Gastroesophageal sphincter (tissue), 4 donors: ENCODE results near the gene ADAMTS3. TPM values are rescaled to one million over a fixed set of nuclear protein-coding genes. Genes with fewer than 3 reads are reported as not detected.

Experiments
- ATAC-seq: fragments of 150-250 bp; one replicate; pipeline ENCODE4 v1.9.1; 2016; ENCODE audit warnings: mild to moderate bottlenecking, moderate library complexity
- H3K27ac ChIP-seq, 4 donors: fragments of 200-600 bp; sonication (generic) in 3 of 4; 1 replicate in 3 of 4; 2 replicates in 1 of 4; pipeline ENCODE4 v1.5.1; 2016 to 2019
- H3K27me3 ChIP-seq: fragments of 200-600 bp; sonication (generic); one replicate; pipeline ENCODE4 v1.5.1; 2019
- H3K36me3 ChIP-seq, 2 donors: fragments of 200-600 bp; sonication (generic); one replicate each; pipeline ENCODE4 v1.5.1; 2019; ENCODE audit warnings: control low read depth in 1 of 2
- H3K4me1 ChIP-seq, 3 donors: fragments of 200-600 bp; sonication (generic); 1 replicate in 2 of 3; 2 replicates in 1 of 3; pipeline ENCODE4 v1.5.1; 2016 to 2019; ENCODE audit warnings: control low read depth in 2 of 3
- H3K4me3 ChIP-seq, 2 donors: fragments of 200-600 bp; sonication (generic); one replicate each; pipeline ENCODE4 v1.5.1; 2019; ENCODE audit warnings: mild to moderate bottlenecking in 1 of 2, moderate library complexity in 1 of 2
- H3K9me3 ChIP-seq, 3 donors: fragments of 200-600 bp; sonication (generic); one replicate each; pipeline ENCODE4 v1.5.1; 2017 to 2019; ENCODE audit warnings: control low read depth in 2 of 3
- EP300 ChIP-seq: sonication (generic); formaldehyde crosslinking; IDR thresholded peaks from one replicate; pipeline ENCODE4 v1.6.1; 2017; ENCODE audit warnings: antibody characterized with exemption, mild to moderate bottlenecking
- POLR2A ChIP-seq, 2 donors: fragments of 450-650 bp; IDR thresholded peaks; one replicate each; pipeline ENCODE4 v1.6.1; 2017; ENCODE audit warnings: antibody characterized with exemption in 2 of 2, mild to moderate bottlenecking in 2 of 2, moderate library complexity in 1 of 2
- POLR2AphosphoS5 ChIP-seq: sonication (generic); formaldehyde crosslinking; IDR thresholded peaks from one replicate; pipeline ENCODE4 v1.6.1; 2017; ENCODE audit warnings: antibody characterized with exemption
- WGBS, 2 donors: methylation state at CpG; one replicate each; pipeline ENCODE4 v1.1.5; 2018; ENCODE audit warnings: low coverage in 1 of 2; 5-methylcytosine and 5-hydroxymethylcytosine counted together
- total RNA-seq, 4 donors: library from RNA; depleted of rRNA; stranded (reverse); fragments of >200 nt; gene quantifications; one replicate each; pipeline ENCODE4 v1.1.0, GENCODE V29; 2016
- TF ChIP-seq, protein P1 (sequence below), 4 experiments: fragments of 200-600 bp in 2 of 4; fragments of 450-650 bp in 2 of 4; sonication (generic) in 1 of 4; IDR thresholded peaks; one replicate each; pipeline ENCODE4 v1.5.1; 2017 to 2019; ENCODE audit warnings: antibody characterized with exemption in 4 of 4, mild to moderate bottlenecking in 2 of 4, moderate library complexity in 2 of 4

ADAMTS3 gene
- total RNA-seq, 4 donors from 2014 or later = 0.31 to 3.0 (median 1.1) TPM

DNA sequence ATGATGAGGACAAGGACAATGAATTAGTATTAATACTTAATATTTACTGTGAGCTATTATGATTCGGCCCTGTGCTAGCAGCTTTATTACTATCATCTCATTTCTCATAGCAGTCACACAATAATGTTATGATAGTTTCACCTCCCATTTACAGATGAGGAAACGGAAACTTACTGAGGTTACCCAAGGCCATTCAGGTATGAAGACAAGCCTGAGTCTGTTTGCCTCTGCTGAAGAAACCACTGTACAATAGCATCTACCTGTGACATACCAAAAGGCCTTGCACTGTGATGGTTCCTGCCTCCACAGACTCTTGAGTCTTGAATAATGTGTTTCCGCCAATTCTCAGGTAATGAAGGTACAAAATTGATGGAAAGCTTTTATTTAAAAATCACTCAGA, 288.8 kb downstream of the ADAMTS3 start:
- ATAC-seq = no peak
- Histone ChIP-seq H3K9me3 (no peaks in the 10 kb centered on the region), H3K4me1 (no peaks in the 10 kb centered on the region)

DNA sequence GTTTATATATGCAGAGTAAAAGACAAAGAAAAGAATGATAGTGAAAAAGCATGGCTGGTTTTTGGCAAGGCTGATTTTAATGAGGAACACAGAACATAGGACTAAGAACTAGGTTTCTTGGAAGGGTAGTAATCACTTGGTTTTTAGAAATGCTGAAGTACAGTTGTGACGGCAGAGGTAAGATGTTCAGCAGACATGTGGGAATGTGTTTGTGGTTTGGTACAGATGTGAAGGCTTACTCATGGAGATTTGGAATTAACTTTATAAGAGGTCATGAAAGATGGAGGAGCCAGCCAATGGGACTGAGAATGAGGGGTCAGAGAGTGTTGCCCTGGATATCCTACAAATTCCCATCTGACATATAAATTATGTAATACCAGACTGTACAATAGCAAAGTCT, 293.6 kb downstream of the ADAMTS3 start:
- H3K27ac ChIP-seq = no peak overlapping the region
- TF ChIP-seq EP300 (no peak), POLR2A (IDR thresholded peaks at IDR 0.05) (no peak), POLR2AphosphoS5 (no peak)
- TF ChIP-seq, protein P1, sequence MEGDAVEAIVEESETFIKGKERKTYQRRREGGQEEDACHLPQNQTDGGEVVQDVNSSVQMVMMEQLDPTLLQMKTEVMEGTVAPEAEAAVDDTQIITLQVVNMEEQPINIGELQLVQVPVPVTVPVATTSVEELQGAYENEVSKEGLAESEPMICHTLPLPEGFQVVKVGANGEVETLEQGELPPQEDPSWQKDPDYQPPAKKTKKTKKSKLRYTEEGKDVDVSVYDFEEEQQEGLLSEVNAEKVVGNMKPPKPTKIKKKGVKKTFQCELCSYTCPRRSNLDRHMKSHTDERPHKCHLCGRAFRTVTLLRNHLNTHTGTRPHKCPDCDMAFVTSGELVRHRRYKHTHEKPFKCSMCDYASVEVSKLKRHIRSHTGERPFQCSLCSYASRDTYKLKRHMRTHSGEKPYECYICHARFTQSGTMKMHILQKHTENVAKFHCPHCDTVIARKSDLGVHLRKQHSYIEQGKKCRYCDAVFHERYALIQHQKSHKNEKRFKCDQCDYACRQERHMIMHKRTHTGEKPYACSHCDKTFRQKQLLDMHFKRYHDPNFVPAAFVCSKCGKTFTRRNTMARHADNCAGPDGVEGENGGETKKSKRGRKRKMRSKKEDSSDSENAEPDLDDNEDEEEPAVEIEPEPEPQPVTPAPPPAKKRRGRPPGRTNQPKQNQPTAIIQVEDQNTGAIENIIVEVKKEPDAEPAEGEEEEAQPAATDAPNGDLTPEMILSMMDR (IDR thresholded peaks at IDR 0.05) = no peak
- no peaks in the 10 kb centered on the region for H3K4me1 ChIP-seq
- no peaks in the 10 kb centered on the region for H3K36me3 ChIP-seq
- H3K9me3 ChIP-seq = peaks cover 0 to 9% (median 0%) of the 10 kb centered on the region in 3 donors
- no peak for ATAC-seq
- no peak overlapping the region for H3K4me3 ChIP-seq
- 67 to 75% methylated on average over 1 of the region's 1 CpG for WGBS, 2 donors
- H3K27me3 ChIP-seq = no peaks in the 10 kb centered on the region

More for the DNA sequence above, 288.8 kb downstream of the ADAMTS3 start:
- TF ChIP-seq EP300 (no peak), POLR2A (IDR thresholded peaks at IDR 0.05) (no peak), POLR2AphosphoS5 (no peak)
- TF ChIP-seq, protein P1 (IDR thresholded peaks at IDR 0.05) = no peak
- WGBS, 2 donors = 85 to 100% methylated on average over 1 to 2 of the region's 3 CpGs
- no peak overlapping the region for H3K4me3 ChIP-seq
- no peak overlapping the region for H3K27ac ChIP-seq
- no peaks in the 10 kb centered on the region for H3K27me3 ChIP-seq
- H3K36me3 ChIP-seq = no peaks in the 10 kb centered on the region

DNA sequence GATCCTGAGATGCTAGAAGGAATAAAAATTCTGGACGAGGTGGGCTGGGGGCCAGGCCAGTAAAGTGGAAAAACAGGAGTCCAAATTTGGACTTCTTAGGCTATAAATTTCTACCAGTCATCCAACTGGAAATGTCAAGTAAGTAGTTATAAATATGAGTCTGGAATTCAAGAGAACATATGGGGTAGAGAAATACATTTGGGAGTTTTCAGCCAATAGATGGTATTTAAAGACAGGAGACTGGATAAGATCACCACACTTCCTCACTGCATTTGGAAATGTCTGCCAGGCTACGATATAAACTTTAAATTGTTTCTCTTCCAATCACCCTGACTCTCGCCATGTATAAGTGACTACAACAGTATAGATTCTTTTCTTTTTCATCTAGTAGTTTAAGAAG, 294.8 kb downstream of the ADAMTS3 start:
- Histone ChIP-seq H3K4me3 (no peak overlapping the region), H3K27me3 (no peaks in the 10 kb centered on the region), H3K4me1 (no peaks in the 10 kb centered on the region), H3K9me3 (peaks cover 0 to 9% (median 0%) of the 10 kb centered on the region in 3 donors), H3K36me3 (no peaks in the 10 kb centered on the region), H3K27ac (no peak overlapping the region)
- no peak for TF ChIP-seq POLR2AphosphoS5
- 56 to 78% methylated on average over 3 of the region's 3 CpGs for WGBS, 2 donors
- no peak for ATAC-seq

DNA sequence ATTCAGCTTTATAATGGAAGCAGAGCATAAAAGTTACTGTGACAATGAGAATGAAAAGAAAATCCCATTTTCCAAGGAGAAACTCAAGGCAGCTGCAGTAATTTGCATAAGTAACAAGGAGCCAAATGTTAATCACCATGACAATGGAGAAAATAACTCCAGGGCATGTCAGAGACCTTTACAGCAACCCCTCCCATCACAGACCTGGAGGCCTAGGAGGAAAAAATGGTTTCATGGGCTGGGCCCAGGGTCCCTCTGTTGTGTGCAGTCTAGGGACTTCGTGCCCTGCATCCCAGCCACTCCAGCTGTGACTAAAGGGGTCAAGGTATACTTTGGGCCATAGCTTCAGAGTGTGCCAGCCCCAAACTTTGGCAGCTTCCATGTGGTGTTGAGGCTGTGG, 313.8 kb downstream of the ADAMTS3 start:
- no peaks in the 10 kb centered on the region for H3K27me3 ChIP-seq
- no peaks in the 10 kb centered on the region for H3K36me3 ChIP-seq
- H3K4me1 ChIP-seq = no peaks in the 10 kb centered on the region
- TF ChIP-seq POLR2A (IDR thresholded peaks at IDR 0.05) (no peak), EP300 (no peak), POLR2AphosphoS5 (no peak)
- TF ChIP-seq, protein P1 (IDR thresholded peaks at IDR 0.05) = no peak
- H3K9me3 ChIP-seq = no peaks in the 10 kb centered on the region
- 78 to 83% methylated on average over 1 of the region's 1 CpG for WGBS, 2 donors
- no peak for ATAC-seq
- H3K27ac ChIP-seq = no peak overlapping the region
- no peak overlapping the region for H3K4me3 ChIP-seq

DNA sequence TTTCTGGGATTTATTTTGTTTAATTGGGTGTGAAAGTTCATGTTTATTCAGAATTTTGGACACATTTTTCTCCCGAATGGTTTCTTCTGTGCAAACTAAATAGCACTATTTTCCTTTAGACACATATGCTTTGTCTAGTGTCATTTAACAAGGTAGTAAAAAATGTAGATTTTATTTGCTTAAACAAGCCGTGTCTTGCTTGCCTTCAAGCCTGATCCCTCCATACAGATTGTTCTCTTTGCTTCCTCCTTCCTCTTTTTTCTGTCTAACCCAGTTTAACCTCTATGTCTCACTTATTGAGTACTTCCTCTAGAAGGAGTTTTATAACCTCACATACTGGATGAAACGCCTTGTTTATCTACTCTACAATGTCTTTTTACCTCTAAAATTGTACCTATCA, 325.4 kb downstream of the ADAMTS3 start:
- ATAC-seq = no peak
- Histone ChIP-seq H3K36me3 (no peaks in the 10 kb centered on the region), H3K27ac (no peak overlapping the region), H3K4me3 (no peak overlapping the region), H3K27me3 (no peaks in the 10 kb centered on the region), H3K4me1 (no peaks in the 10 kb centered on the region), H3K9me3 (no peaks in the 10 kb centered on the region)
- no peak for TF ChIP-seq POLR2AphosphoS5
- no peak for TF ChIP-seq POLR2A (IDR thresholded peaks at IDR 0.05)
- no peak for TF ChIP-seq EP300
- TF ChIP-seq, protein P1 (IDR thresholded peaks at IDR 0.05) = no peak
- WGBS, 2 donors = 18 to 33% methylated on average over 3 of the region's 3 CpGs
